ENCODE data around the gene CAMTA1.

The CAMTA1 gene

DNA sequence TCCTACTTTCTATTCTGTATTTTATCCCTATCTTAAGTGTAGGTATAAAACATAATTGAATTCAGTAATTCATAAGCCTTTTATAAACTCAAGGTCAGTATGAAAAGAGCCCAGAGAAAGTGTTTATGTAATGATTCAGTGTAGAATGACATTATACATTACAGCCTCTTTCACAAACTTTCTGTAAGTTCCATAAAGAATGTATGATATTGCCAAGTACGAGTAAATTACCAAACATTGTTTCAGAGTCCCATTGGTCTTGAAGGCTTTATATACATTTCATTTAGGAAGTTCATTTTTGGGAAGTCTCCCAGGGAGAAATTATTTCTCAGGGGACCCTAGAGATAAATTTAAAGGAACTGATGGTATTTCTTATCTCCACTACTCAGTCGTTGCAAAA lies 948.0 kb downstream of the CAMTA1 start:
- Histone ChIP-seq H3K36me3 (ENCODE audit: insufficient read depth, low read length) (no peaks in the 10 kb centered on the region), H3K79me2 (ENCODE audit: insufficient read depth, low read length) (no peaks in the 10 kb centered on the region), H3K4me2 (ENCODE audit: insufficient read depth, low read length) (no peak overlapping the region), H3K9me3 (ENCODE audit: insufficient read depth, low read length, severe bottlenecking) (no peaks in the 10 kb centered on the region), H2AFZ (ENCODE audit: low read depth, low read length) (no peak overlapping the region), H3K27ac (ENCODE audit: low read length) (no peak overlapping the region), H3K4me1 (ENCODE audit: insufficient read depth, low read length) (no peaks in the 10 kb centered on the region), H3K9ac (ENCODE audit: low read depth, low read length) (no peak overlapping the region), H4K20me1 (ENCODE audit: insufficient read depth, low read length) (no peaks in the 10 kb centered on the region), H3K4me3 (ENCODE audit: low read depth in 1 of 2, low read length in 2 of 2) (no peak overlapping the region), H3K27me3 (ENCODE audit: insufficient read depth, low read length, poor library complexity) (no peaks in the 10 kb centered on the region)
- DNase-seq (no peak), ATAC-seq (ENCODE audit: insufficient read depth, low read depth) (no peak)
- TF ChIP-seq EZH2 (IDR thresholded peaks at IDR 0.05; ENCODE audit: borderline replicate concordance, low read depth, low read length, severe bottlenecking) = no peak
- TF ChIP-seq, protein P1, sequence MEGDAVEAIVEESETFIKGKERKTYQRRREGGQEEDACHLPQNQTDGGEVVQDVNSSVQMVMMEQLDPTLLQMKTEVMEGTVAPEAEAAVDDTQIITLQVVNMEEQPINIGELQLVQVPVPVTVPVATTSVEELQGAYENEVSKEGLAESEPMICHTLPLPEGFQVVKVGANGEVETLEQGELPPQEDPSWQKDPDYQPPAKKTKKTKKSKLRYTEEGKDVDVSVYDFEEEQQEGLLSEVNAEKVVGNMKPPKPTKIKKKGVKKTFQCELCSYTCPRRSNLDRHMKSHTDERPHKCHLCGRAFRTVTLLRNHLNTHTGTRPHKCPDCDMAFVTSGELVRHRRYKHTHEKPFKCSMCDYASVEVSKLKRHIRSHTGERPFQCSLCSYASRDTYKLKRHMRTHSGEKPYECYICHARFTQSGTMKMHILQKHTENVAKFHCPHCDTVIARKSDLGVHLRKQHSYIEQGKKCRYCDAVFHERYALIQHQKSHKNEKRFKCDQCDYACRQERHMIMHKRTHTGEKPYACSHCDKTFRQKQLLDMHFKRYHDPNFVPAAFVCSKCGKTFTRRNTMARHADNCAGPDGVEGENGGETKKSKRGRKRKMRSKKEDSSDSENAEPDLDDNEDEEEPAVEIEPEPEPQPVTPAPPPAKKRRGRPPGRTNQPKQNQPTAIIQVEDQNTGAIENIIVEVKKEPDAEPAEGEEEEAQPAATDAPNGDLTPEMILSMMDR (IDR thresholded peaks at IDR 0.05; ENCODE audit: borderline replicate concordance, extremely low read depth, low read length, poor library complexity, severe bottlenecking) = no peak

DNA sequence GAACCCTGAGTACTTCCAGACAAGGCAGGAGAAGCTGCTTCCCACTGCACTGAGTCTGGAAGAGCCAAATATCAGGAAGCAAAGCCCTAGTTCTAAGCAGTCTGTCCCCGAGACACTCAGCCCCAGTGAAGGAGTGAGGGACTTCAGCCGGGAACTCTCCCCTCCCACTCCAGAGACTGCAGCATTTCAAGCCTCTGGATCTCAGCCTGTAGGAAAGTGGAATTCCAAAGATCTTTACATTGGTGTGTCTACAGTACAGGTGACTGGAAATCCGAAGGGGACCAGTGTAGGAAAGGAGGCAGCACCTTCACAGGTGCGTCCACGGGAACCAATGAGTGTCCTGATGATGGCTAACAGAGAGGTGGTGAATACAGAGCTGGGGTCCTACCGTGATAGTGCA lies 952.8 kb downstream of the CAMTA1 start:
- Histone ChIP-seq H3K27ac (ENCODE audit: low read length) (no peak overlapping the region), H3K4me3 (ENCODE audit: low read depth in 1 of 2, low read length in 2 of 2) (no peak overlapping the region), H4K20me1 (ENCODE audit: insufficient read depth, low read length) (no peaks in the 10 kb centered on the region), H3K36me3 (ENCODE audit: insufficient read depth, low read length) (no peaks in the 10 kb centered on the region), H3K27me3 (ENCODE audit: insufficient read depth, low read length, poor library complexity) (no peaks in the 10 kb centered on the region), H3K79me2 (ENCODE audit: insufficient read depth, low read length) (no peaks in the 10 kb centered on the region), H3K4me1 (ENCODE audit: insufficient read depth, low read length) (no peaks in the 10 kb centered on the region), H2AFZ (ENCODE audit: low read depth, low read length) (no peak overlapping the region), H3K9ac (ENCODE audit: low read depth, low read length) (no peak overlapping the region), H3K9me3 (ENCODE audit: insufficient read depth, low read length, severe bottlenecking) (no peaks in the 10 kb centered on the region), H3K4me2 (ENCODE audit: insufficient read depth, low read length) (no peak overlapping the region)
- TF ChIP-seq, protein P1 (IDR thresholded peaks at IDR 0.05; ENCODE audit: borderline replicate concordance, extremely low read depth, low read length, poor library complexity, severe bottlenecking) = no peak
- TF ChIP-seq EZH2 (IDR thresholded peaks at IDR 0.05; ENCODE audit: borderline replicate concordance, low read depth, low read length, severe bottlenecking) = no peak
- ATAC-seq (ENCODE audit: insufficient read depth, low read depth) = no peak
- DNase-seq = no peak

DNA sequence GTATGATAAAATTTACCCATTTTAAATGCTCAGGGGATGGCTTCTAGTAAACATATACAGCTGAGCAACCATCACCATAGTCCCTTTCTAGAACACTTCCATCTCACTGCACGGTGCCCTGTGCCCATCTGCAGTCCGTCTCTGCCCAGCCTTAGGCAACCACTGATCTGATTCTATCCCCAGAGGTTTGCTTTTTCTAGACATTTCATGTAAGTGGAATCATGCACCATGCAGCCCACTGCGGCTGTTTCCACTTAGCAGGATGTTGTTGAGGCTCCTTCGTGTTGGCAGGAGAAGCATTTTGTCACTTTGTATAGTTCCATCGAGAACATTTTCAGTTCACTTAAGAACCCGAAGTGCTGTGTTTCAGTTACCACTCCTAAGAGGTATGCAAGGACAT lies 958.1 kb downstream of the CAMTA1 start:
- Histone ChIP-seq H3K4me3 (ENCODE audit: low read depth in 1 of 2, low read length in 2 of 2) (no peak overlapping the region), H3K9me3 (ENCODE audit: insufficient read depth, low read length, severe bottlenecking) (no peaks in the 10 kb centered on the region), H3K4me2 (ENCODE audit: insufficient read depth, low read length) (no peak overlapping the region), H3K79me2 (ENCODE audit: insufficient read depth, low read length) (no peaks in the 10 kb centered on the region), H3K27me3 (ENCODE audit: insufficient read depth, low read length, poor library complexity) (no peaks in the 10 kb centered on the region), H3K36me3 (ENCODE audit: insufficient read depth, low read length) (no peaks in the 10 kb centered on the region), H3K27ac (ENCODE audit: low read length) (no peak overlapping the region), H2AFZ (ENCODE audit: low read depth, low read length) (no peak overlapping the region), H3K9ac (ENCODE audit: low read depth, low read length) (no peak overlapping the region), H4K20me1 (ENCODE audit: insufficient read depth, low read length) (no peaks in the 10 kb centered on the region), H3K4me1 (ENCODE audit: insufficient read depth, low read length) (no peaks in the 10 kb centered on the region)
- TF ChIP-seq, protein P1 (IDR thresholded peaks at IDR 0.05; ENCODE audit: borderline replicate concordance, extremely low read depth, low read length, poor library complexity, severe bottlenecking) = no peak
- TF ChIP-seq EZH2 (IDR thresholded peaks at IDR 0.05; ENCODE audit: borderline replicate concordance, low read depth, low read length, severe bottlenecking) = no peak
- DNase-seq = no peak
- no peak for ATAC-seq (ENCODE audit: insufficient read depth, low read depth)

DNA sequence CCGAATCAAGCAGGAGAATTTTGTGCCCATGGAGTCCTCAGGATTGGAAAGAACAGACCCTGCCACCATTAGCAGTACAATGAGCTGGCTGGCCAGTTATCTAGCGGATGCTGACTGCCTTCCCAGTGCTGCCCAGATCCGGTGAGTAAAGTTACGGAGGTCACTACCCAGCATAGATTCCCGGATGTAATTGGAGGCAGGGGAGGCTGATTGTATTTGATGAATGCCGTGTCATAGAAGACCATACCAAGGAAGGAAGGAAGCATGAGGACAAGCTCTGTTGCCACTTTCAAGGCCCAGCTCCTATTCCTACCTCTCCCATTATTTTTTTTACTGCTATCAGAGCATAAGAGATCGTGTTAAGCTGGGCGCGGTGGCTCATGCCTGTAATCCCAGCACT lies 959.6 kb downstream of the CAMTA1 start:
- H3K9me3 ChIP-seq (ENCODE audit: insufficient read depth, low read length, severe bottlenecking) = no peaks in the 10 kb centered on the region
- no peak overlapping the region for H3K9ac ChIP-seq (ENCODE audit: low read depth, low read length)

More for the DNA sequence above, 959.6 kb downstream of the CAMTA1 start:
- TF ChIP-seq, protein P1 (IDR thresholded peaks at IDR 0.05; ENCODE audit: borderline replicate concordance, extremely low read depth, low read length, poor library complexity, severe bottlenecking) = no peak
- no peak for TF ChIP-seq EZH2 (IDR thresholded peaks at IDR 0.05; ENCODE audit: borderline replicate concordance, low read depth, low read length, severe bottlenecking)
- no peaks in the 10 kb centered on the region for H3K36me3 ChIP-seq (ENCODE audit: insufficient read depth, low read length)
- no peak for DNase-seq
- H2AFZ ChIP-seq (ENCODE audit: low read depth, low read length) = no peak overlapping the region
- H3K4me2 ChIP-seq (ENCODE audit: insufficient read depth, low read length) = no peak overlapping the region
- H3K27ac ChIP-seq (ENCODE audit: low read length) = no peak overlapping the region
- no peak overlapping the region for H3K4me3 ChIP-seq (ENCODE audit: low read depth in 1 of 2, low read length in 2 of 2)
- H4K20me1 ChIP-seq (ENCODE audit: insufficient read depth, low read length) = no peaks in the 10 kb centered on the region
- H3K79me2 ChIP-seq (ENCODE audit: insufficient read depth, low read length) = no peaks in the 10 kb centered on the region
- ATAC-seq (ENCODE audit: insufficient read depth, low read depth) = no peak
- H3K4me1 ChIP-seq (ENCODE audit: insufficient read depth, low read length) = no peaks in the 10 kb centered on the region
- H3K27me3 ChIP-seq (ENCODE audit: insufficient read depth, low read length, poor library complexity) = no peaks in the 10 kb centered on the region

All from DND-41 (cell line).